GM18868 (cell line): ENCODE data around the gene GDNF.
"Not testable (repeated sequence)": the region's sequence is repeated elsewhere in the genome, so short reads cannot be mapped to it uniquely, and the experiment has no call there.

ENCODE experiments used
- ATAC-seq: cut with Tn5 transposase; IDR thresholded peaks from one replicate; pipeline ENCODE4 v1.9.1; 2021; ENCODE audit warnings: mild to moderate bottlenecking, moderate library complexity; ENCODE audit not compliant: unreplicated experiment

Gene GDNF, protein sequence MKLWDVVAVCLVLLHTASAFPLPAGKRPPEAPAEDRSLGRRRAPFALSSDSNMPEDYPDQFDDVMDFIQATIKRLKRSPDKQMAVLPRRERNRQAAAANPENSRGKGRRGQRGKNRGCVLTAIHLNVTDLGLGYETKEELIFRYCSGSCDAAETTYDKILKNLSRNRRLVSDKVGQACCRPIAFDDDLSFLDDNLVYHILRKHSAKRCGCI

DNA sequence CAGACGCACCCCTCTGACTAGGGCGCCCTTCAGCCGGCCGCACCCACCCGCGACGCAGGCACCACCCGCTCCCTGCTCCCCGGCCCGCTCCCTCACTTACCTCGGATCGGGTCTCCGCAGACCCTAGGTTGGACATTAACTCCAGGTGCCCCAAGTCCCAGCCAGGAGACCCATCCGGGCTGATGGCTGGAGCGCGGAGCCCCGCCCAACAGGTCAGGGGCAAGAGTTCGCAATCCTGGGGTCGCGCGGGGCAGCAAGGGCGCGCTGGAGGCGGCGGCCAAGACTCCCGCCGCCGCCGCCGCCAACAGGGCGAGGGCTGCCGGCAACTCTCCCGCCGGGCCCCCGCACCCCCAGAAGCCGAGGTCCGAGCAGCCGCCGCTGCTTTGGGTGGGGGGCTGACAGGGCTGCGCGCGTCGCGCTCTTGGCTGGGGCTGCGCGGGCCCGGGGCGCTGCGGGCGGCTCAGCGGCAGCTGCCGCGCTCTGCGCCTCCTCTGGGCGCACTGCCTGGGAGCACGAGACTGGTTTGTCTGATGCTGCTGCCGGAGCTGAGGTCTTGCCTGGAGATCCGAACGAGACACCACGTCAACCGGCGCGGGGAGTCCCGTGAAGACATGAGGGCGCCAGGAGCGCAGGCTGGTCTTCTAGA lies at the start of gene GDNF:
Gene GDNF, minus strand, starts transcription at position 635 of the 646 bp plus-strand sequence. CDS start 5,245 bp downstream, outside the sequence.
- peak; percentile 46 for ATAC-seq

DNA sequence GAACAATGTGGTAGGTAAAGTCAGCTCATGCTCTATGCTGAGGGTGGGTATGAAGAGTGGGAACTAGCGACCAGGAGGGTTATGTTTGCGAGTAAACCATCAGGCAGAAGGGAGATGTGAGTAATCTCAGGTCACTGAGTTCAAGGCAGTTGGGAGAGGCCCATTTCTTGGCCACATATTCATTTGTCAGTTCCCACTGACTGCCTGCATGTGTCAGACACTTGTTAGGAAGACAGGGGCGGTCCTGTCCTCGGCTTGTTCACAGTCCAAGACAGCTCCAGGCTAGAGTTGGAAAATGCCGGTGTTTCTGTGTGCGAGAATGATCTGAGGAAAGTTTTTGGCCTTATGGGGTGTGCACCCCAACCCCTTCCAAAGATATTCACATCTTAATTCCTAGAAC lies 48.6 kb upstream of the GDNF start:
- ATAC-seq = no peak

DNA sequence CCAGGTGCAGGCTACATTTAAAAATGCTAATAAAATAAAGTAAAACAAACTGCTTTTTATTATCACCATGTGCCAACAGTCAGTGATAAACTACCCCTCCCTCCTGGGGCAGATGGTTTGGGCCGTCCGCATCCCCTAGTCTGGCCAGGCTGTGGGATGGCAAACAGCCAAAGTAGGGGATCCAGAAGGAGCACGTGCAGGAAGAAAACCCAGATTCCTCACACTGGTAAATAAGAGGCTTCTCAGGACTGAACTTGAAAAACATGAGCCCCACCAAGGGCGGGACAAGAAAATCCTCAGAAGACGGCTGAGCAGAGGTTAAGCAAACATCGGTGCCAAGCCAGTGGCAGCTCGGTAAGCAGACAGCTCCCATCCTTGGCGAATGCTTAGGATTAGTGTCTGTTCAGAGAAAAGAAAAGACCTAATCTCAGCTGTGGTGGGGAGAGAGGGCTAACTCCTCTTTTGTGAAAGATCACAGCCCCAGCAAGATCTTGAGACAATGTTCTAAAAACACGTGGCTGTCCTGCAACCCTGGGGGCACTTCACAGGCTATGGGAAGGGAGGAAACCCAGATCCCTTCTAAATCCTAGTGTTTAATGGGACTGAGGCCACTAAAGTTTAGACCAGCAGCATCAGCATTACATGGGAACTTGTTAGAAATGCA lies 46.5 kb upstream of the GDNF start:
- no peak for ATAC-seq

DNA sequence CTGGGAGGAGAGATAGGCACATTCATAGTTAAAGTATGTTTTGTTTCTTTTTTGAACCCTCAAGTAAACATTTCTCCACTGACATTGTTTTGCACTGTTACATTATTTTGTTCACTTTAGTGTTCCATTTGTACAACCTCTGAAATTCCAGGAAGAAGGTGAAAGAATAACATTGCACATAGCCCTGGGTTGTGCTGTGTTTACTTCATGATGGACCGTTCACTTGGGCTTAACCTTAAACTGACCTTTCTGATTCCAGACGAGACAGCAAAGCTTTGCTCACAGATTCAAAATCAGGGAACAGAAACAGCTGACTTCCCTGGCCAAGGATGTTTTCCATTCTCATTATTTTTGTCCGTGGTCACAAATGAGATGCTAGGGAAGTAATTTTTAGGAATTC lies 42.8 kb upstream of the GDNF start:
- no peak for ATAC-seq

DNA sequence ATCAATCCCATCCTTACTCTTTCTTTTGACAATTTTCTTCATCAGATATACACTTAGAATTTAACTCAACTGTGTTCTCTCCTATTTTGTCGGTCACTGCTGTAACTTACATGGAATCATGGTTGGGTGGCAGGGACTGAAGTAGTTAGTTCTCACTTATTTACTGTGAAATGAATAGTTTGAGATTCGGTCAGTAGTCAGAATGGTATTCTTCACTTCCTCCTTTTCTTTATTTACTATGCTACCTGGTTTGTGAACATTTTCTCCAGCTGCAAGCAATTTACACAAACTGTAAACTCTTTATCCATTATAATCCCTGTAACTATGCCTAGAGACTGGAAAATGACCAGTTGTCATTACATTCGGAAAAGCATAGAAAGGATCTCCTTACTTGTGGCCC lies 41.5 kb upstream of the GDNF start:
- ATAC-seq = peak; percentile 99

DNA sequence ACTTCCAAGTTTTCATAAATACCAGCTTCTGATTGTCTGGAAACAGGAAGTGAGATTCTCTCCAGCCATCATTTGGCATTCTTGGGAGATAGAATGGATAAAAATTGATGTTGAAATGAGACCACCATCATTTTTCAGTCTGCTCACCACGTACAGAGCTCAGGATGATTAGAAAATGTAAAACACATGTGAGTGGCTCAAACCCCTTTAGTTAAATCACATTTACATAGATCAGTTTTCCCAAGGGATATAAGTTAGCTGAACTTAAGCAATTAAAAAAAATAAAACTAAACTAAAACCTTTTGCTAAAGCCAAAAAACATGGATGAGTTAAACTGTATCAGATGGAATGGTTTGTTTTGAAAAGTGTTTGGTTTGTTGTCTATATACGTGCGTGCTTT lies 37.1 kb upstream of the GDNF start:
- ATAC-seq = no peak

DNA sequence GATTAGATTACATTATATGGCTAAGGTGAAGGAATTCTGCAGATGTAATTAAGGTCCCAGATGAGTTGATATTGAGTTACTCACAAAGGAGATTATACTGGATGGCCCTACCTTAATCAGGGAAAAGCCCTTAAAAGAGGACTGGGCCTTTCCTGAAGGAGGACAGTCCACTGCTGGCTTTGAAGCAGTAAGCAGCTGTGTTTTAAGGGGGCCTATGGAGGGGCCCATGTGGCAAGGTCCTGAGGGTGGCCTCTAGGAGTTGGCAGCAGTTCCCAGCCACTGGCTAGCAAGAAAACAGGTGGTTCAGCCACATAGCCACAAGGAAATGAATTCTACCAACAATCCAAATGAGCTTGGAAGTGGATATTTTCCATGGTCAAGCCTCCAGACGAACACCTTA lies 36.4 kb upstream of the GDNF start:
- ATAC-seq = no peak

DNA sequence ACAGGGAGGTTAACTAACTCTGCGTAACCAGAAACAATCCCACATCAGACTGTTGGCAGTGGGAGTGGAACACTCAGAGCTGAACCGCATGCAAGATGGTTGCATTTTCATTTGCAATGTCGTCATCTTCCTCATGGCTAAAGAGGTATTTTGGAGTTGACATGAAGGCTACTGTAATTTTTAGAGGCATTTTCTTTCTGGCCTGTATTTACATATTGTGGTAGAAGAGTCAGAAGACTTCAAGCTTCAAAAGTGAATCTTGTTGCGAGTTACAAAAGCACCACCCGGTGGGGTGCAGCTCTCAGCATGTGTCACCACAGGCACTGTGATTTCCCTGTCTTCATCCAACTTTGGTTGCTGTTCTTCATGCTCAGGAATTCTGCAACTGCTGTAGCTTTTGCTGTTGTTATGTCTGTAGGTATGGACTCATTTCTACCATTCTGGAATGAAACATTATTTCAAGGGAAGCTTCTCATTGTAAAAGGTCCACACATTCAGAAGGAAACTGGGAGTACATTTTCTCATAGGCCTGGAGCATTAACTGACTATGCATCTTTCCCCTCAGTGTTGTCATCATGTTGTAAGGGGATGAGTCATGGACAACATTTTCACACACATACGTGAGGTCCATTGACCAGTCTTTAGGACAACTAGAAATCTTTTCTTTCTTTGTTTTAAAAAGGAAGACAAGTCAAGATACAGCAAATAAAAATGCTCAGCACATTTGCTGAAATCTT lies 35.4 kb upstream of the GDNF start:
- peak; percentile 65 for ATAC-seq

DNA sequence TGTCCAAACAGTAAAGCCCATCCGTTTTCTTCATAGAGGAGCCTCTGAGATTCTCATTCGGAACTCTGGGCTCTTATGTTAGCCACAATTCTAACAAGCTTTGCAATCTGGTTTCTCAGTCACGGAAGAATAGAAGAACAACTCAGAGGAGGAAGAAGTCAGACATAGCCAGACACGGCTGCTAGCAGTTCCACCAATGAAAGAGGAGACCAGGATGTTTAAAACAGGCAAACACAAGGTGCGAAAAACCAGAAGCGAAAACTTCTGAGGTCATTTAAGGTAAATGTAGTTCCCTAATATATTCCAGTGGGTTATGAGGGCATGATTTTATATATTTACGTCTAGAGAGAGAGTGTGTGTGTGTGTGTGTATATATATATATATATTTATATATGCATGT lies 34.1 kb upstream of the GDNF start:
- ATAC-seq = no peak

DNA sequence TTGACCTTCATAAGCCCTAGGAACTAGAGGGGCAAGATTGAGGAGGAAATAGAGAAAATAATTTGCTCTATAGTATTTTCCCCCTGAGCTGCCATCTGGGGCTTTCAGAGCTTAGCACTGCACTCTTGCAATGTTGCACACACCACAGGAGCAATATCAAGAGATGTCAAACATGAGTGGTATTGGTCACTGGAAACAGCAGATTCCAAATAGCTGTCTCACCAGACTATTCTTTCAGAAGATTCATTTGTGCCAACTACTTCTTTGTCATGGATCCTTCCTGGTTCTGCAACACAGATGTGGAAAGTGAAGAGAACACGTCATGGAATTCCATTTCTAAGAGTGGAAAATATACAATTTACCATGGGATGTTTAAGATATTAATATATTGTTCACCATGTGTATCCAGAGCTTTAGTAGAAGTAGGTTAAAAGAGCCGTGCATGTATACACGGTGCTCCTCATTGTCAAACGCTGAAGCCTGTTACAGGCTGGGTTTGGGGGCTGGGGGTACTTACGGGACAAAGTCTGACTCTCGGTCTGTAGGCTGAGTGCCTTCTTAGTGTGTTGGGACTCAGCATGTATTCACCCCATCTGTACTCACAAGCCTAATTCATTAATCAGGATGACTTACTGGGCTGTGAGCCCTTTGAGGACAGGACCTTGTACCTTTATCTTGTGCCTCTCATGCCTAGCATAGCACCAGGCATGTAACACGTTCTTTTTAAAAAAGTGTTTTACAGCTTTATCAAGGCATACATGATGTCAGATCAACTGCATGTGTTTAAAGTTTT lies 31.4 kb upstream of the GDNF start:
- ATAC-seq = no peak

DNA sequence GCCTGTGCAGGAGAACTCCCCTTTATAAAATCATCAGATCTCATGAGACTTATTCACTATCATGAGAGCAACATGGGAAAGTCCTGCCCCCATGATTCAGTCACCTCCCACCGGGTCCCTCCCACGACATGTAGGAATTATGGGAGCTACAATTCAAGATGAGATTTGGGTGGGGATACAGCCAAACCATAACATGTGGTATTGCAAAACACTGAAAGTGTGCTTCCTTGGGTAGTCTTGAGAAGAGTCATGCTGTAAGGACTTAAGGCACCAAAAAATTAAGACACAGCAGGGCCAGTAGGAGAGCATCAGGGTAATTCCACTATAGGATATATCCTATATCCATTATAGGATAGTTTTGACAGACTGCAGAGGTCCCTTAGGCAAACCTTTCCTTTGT lies 29.4 kb upstream of the GDNF start:
- no peak for ATAC-seq

DNA sequence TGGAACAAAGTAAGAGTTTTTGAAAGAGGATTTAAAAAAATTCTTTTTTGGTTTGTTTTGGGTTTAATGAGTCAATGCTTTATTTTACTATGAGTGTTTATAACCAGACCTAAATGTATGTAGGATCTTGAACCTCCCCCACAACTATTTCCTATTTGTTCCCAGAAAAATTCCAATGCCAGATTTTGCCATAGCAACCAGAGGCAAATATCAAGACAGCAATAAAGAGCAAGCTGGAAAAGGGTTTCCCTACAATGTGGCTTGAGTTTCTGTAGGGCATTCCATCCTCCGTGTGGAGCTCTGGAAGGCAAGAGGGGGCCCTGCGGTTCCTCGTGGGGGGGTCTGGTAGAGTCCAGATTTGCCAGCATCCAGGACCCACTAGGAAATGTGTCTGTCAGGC lies 27.8 kb upstream of the GDNF start:
- no peak for ATAC-seq

DNA sequence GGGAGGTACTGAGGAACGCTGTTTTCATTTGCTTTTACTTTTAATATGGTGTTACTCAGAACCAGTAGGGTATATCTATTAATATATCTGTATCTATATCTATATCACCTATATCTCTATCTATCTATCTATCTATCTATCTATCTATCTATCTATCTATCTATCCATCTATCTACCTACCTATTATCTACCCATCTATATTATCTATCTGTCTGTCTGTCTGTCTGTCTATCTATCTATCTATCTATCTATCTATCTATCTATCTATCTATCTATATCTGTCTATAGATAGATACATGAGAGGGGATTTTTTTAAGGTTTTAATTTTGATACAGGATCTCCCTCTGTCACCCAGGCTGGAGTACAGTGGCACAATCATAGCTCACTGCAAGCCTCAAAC lies 23.1 kb upstream of the GDNF start:
- not testable (repeated sequence) for ATAC-seq

DNA sequence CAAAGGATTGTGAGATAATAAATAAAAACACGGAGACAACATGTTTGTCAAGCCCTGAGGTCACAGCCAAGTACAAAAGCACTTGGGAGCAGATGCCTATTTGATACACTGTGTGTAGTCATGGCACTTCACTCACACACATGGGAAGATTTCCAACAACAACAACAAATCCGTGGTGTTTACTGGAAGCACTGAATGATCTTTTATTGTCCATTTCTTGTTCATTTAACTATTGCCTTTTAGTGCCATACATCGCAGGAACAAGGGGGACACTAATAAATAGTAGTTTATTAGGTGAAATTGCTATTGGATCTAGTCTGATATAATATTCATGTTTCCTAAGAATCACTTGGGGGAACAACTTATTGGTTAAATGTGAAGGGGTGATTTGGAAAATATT lies 20.4 kb upstream of the GDNF start:
- ATAC-seq = no peak

DNA sequence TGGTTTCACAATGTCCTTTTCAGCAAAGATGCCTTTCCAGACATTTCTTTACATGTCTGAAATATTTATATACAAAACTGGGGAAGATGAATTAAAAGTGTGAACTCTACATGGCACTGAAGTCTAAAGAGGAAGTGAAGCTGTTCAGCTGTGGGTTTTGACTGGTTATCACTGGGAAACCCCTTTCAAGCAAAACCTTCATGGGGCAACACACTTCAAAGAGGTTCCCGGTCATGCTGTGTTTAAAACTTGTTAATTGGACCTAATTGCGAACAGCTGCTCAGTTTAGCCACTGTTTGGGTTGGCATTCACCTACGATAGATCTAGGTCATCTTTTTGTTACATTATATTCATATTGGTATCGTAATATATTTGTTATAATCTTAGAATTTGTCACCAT lies 20.0 kb upstream of the GDNF start:
- peak; percentile 98 for ATAC-seq

DNA sequence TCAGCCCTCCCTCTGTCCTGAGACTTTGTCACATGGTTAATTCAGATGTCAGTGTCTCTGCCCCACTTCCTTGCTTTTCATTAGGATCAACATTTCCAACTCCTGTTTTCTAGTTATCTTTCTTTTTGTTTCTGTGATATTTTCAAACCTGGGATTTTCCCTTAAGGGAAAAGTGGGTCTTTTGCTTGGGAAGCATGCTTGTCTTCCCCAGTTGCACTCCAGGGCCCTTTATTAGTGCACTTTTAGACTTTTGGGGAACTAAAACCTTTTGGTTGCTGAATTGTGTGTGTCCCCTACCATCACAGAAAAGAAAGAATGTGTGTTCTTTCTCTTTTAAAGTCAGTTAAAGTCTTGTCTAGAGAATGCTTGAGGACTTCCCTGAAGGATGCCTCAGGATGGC lies 18.4 kb upstream of the GDNF start:
- peak; percentile 33 for ATAC-seq

DNA sequence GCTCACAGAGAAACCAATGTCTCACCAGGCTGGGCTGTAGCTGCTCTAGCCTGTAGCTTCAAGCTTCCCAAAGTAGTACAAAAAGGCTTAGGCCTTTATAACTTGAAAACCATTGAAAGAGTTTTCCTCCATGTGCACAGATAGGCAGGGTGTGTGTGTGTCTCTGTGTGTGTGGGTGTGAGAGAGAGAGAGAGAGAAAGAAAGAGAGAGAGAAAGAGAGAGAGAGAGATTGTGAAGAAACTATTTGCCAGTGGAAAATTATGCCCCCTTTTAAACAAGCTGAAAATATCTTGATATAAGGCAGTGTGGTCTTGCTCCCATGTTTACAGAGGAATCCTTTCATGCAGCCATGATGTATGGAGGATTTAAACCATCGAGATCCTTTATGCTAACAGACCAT lies 17.9 kb upstream of the GDNF start:
- no peak for ATAC-seq

DNA sequence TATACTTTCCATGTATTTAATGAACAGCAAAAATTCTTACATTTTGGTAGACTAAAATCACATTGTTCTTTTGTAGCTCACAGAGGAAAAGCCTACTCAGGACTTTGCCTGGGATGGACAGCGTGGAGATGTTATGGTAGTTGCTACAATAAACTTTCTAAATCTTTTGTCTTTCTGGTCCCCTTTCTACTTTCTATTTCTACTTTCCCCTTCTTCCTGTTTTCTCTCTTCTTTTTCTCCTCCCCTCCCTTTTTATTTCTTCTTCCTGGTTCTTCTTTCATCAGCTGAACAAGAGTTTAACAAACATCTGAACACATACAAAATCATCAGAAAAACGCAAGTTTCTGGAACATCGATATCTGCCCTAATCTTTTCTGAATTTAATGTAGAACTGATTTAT lies 15.6 kb upstream of the GDNF start:
- ATAC-seq = no peak

DNA sequence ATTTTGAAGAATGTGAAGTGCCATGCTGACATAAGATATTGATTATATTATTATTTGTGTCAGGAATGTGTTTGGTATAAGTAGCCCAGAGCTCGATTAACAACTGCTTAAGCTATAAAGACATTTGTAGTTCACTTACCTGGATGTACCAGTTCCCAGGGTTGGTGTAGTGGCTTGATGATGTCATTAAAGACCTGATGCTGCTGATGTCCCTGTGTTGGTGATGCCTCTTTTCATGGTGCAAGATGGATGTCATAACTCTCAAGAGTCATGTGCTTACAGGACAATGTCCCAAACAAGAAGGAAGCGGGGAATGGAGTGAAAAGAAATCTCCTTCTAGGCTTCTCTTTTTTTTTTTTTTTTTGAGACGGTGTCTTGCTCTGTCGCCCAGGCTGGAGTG lies 11.5 kb upstream of the GDNF start:
- ATAC-seq = no peak

DNA sequence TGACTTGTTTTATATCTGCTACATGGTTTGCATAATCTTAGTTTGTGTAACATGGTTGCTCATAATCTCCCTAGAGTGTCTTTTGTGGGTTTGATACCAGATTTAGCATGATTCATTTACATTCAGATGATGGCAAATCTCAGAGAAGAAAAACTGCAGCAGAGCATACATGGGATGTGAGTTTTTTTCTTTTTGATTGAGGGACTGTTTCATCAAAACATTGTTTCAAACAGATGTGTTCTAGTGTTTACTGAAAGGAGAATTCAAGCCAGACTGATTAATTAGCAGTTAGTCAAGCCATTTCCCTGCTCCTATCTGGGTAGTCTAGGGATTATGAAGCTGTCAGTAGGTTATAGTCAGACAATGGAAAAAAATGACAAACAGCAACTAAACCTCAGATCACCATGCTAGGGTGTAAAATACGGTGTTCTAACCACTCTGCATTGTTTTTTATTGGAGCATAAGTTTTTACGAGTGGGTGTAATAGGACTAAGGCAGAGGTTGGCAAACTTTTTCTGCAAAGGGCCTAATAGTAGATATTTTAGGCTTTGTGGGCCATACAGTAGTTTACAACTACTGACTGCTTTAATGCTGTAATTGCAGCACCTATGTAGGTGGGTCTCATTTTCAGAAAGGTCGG lies 10.5 kb upstream of the GDNF start:
- no peak for ATAC-seq

DNA sequence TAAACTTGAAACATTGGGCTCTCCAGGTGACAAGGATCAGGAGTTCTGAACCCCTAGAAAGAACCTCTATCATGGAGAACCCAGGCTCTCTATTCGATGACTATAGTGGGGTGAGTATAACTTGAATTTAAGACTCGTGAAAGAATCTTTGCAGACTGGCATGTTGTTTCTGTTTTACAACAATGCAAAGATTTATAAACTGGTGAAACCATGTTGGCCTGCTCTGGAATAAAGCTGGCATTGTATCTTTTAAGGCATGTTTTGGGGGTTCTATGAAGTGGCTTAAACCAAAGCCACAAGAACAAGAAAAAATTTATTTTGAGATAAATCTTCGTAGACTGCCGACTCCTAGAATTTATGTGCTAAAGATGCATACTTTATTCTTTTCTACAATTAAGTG lies 9.8 kb upstream of the GDNF start:
- ATAC-seq = no peak
